Naive thymus-derived CD4-positive, alpha-beta T cell (primary cell): ENCODE measurements around the gene EYS. TPM values are rescaled to one million over a fixed set of nuclear protein-coding genes. Genes with fewer than 3 reads are reported as not detected.
"Not testable (repeated sequence)": the region's sequence is repeated elsewhere in the genome, so short reads cannot be mapped to it uniquely, and the experiment has no call there.

Source experiments
- ATAC-seq: fragments of 150-1000 bp; cut with Tn5 transposase; 2 replicates; pipeline ENCODE4 v1.10.0; 2021; ENCODE audit warnings: mild to moderate bottlenecking, moderate library complexity
- CTCF ChIA-PET: fragments of 350-600 bp; sonication (Branson Sonifier 250); formaldehyde crosslinking; loops from one replicate; lab custom pipeline; 2021; ENCODE audit warnings: antibody characterized with exemption; lab: Charles Lee
- POLR2A ChIA-PET: fragments of 350-600 bp; sonication (Branson Sonifier 250); formaldehyde crosslinking; loops from one replicate; lab custom pipeline; 2021; ENCODE audit warnings: antibody characterized with exemption, inconsistent platforms; lab: Charles Lee
- DNase-seq, 9 donors: peaks; one replicate each; pipeline versions ENCODE4 v3.0.0 to v3.0.0-alpha.2; 2020 to 2022; ENCODE audit warnings: mixed read lengths in 1 of 9
- H3K27ac ChIP-seq: one replicate; pipeline ENCODE4 v1.7.0; 2013; ENCODE audit warnings: mild to moderate bottlenecking, low read depth, low read length, moderate library complexity
- H3K27me3 ChIP-seq, 2 donors: one replicate each; pipeline ENCODE4 v1.7.0; 2013; ENCODE audit warnings: low read length in 2 of 2, mild to moderate bottlenecking in 2 of 2, moderate library complexity in 2 of 2; ENCODE audit not compliant: control insufficient read depth in 2 of 2, insufficient read depth in 2 of 2
- H3K36me3 ChIP-seq, 3 experiments: 1 replicate in 2 of 3; 2 replicates in 1 of 3; pipeline ENCODE4 v1.7.0; 2013; ENCODE audit warnings: low read length in 3 of 3, mild to moderate bottlenecking in 3 of 3, moderate library complexity in 1 of 3; ENCODE audit not compliant: insufficient read depth in 3 of 3, control insufficient read depth in 2 of 3
- H3K4me1 ChIP-seq, 2 donors: one replicate each; pipeline ENCODE4 v1.7.0; 2013; ENCODE audit warnings: low read length in 2 of 2, mild to moderate bottlenecking in 2 of 2, moderate library complexity in 1 of 2; ENCODE audit not compliant: control insufficient read depth in 2 of 2, insufficient read depth in 2 of 2
- H3K4me3 ChIP-seq: 2 replicates; pipeline ENCODE4 v1.7.0; 2013; ENCODE audit warnings: mild to moderate bottlenecking, low read length
- H3K9me3 ChIP-seq, 3 experiments: 1 replicate in 2 of 3; 2 replicates in 1 of 3; pipeline ENCODE4 v1.7.0; 2013; ENCODE audit warnings: low read length in 3 of 3; ENCODE audit not compliant: control insufficient read depth in 2 of 3
- H3K27ac Mint-ChIP-seq, 9 donors: one replicate each; pipeline ENCODE4 v1.8.0; 2020 to 2022; ENCODE audit warnings: mixed read lengths in 9 of 9, mild to moderate bottlenecking in 8 of 9, moderate library complexity in 5 of 9, inconsistent platforms in 2 of 9
- H3K27me3 Mint-ChIP-seq, 5 donors: one replicate each; pipeline ENCODE4 v1.8.0; 2021 to 2022; ENCODE audit warnings: mixed read lengths in 5 of 5, mild to moderate bottlenecking in 1 of 5
- H3K36me3 Mint-ChIP-seq, 5 donors: one replicate each; pipeline ENCODE4 v1.8.0; 2020 to 2022; ENCODE audit warnings: mixed read lengths in 5 of 5, mild to moderate bottlenecking in 3 of 5, inconsistent platforms in 1 of 5
- H3K4me1 Mint-ChIP-seq, 7 donors: one replicate each; pipeline ENCODE4 v1.8.0; 2020 to 2022; ENCODE audit warnings: mixed read lengths in 7 of 7, mild to moderate bottlenecking in 3 of 7, inconsistent platforms in 1 of 7
- H3K4me3 Mint-ChIP-seq, 10 donors: one replicate each; pipeline ENCODE4 v1.8.0; 2020 to 2022; ENCODE audit warnings: mild to moderate bottlenecking in 10 of 10, mixed read lengths in 10 of 10, moderate library complexity in 6 of 10, inconsistent platforms in 2 of 10
- H3K9me3 Mint-ChIP-seq, 11 donors: one replicate each; pipeline ENCODE4 v1.8.0; 2020 to 2022; ENCODE audit warnings: mixed read lengths in 11 of 11, mild to moderate bottlenecking in 4 of 11, inconsistent platforms in 1 of 11, moderate library complexity in 1 of 11
- intact Hi-C, 2 donors: fragments of 100-400 bp; cut with micrococcal nuclease; formaldehyde crosslinking; loops; one replicate each; pipeline ENCODE4 v1.15.1; 2023
- polyA plus RNA-seq, 2 donors: library from polyadenylated mRNA; unstranded; fragments of 300-500 nt; fragmentation: Illumina TruSeq; gene quantifications; one replicate each; pipeline ENCODE4 v1.2.3, GENCODE V29; 2021
- total RNA-seq, 6 experiments: library from RNA in 5 of 6; stranded (reverse) in 5 of 6; gene quantifications; 1 replicate in 5 of 6; 2 replicates in 1 of 6; pipeline ENCODE4 v1.2.3 and lab custom pipeline; 2021 to 2026

Gene EYS
- total and polyA plus RNA-seq, 7 experiments from 2014 or later = 0.07 to 0.21 (median 0.13) TPM; not detected in 4

GRCh38 chr6:63975699-63976098 is 1731.3 kb downstream of the EYS start:
- no peaks in the 10 kb centered on the region for H3K27me3 ChIP-seq

GRCh38 chr6:63968650-63969049 is 1738.4 kb downstream of the EYS start:
- H3K27ac Mint-ChIP-seq = no peak overlapping the region

More at GRCh38 chr6:63975699-63976098, 1731.3 kb downstream of the EYS start:
- POLR2A ChIA-PET = no interaction called here
- no peaks in the 10 kb centered on the region for H3K4me1 Mint-ChIP-seq
- H3K36me3 ChIP-seq = peaks cover 0 to 3% (median 0%) of the 10 kb centered on the region in 3 experiments
- H3K36me3 Mint-ChIP-seq = no peaks in the 10 kb centered on the region
- H3K4me1 ChIP-seq = no peaks in the 10 kb centered on the region
- H3K4me3 ChIP-seq = no peak overlapping the region
- no peak overlapping the region for H3K27ac ChIP-seq
- no peak overlapping the region for H3K27ac Mint-ChIP-seq
- CTCF ChIA-PET = no interaction called here
- intact Hi-C loops = no loop called here
- no peaks in the 10 kb centered on the region for H3K9me3 ChIP-seq
- DNase-seq (no peak), ATAC-seq (no peak)
- H3K4me3 Mint-ChIP-seq = no peak overlapping the region
- H3K9me3 Mint-ChIP-seq = peaks cover 0 to 5% (median 0%) of the 10 kb centered on the region in 11 donors
- H3K27me3 Mint-ChIP-seq = no peaks in the 10 kb centered on the region

GRCh38 chr6:63964366-63964765 is 1742.7 kb downstream of the EYS start:
- Mint-ChIP-seq H3K27me3 (no peaks in the 10 kb centered on the region), H3K9me3 (peaks cover 0 to 4% (median 0%) of the 10 kb centered on the region in 11 donors), H3K27ac (no peak overlapping the region), H3K4me1 (no peaks in the 10 kb centered on the region), H3K4me3 (no peak overlapping the region), H3K36me3 (no peaks in the 10 kb centered on the region)
- H3K4me1 ChIP-seq = no peaks in the 10 kb centered on the region
- ChIA-PET CTCF (no interaction called here), POLR2A (no interaction called here)
- H3K27ac ChIP-seq = no peak overlapping the region
- ATAC-seq = no peak
- no peak for DNase-seq
- intact Hi-C loops = no loop called here
- no peaks in the 10 kb centered on the region for H3K36me3 ChIP-seq
- no peaks in the 10 kb centered on the region for H3K27me3 ChIP-seq
- no peak overlapping the region for H3K4me3 ChIP-seq
- no peaks in the 10 kb centered on the region for H3K9me3 ChIP-seq

More at GRCh38 chr6:63968650-63969049, 1738.4 kb downstream of the EYS start:
- ATAC-seq (no peak), DNase-seq (no peak)
- Histone ChIP-seq H3K9me3 (no peaks in the 10 kb centered on the region), H3K4me3 (no peak overlapping the region), H3K4me1 (no peaks in the 10 kb centered on the region), H3K27ac (no peak overlapping the region), H3K27me3 (no peaks in the 10 kb centered on the region), H3K36me3 (no peaks in the 10 kb centered on the region)
- H3K4me3 Mint-ChIP-seq = no peak overlapping the region
- no peaks in the 10 kb centered on the region for H3K27me3 Mint-ChIP-seq
- no peaks in the 10 kb centered on the region for H3K4me1 Mint-ChIP-seq
- ChIA-PET CTCF (no interaction called here), POLR2A (no interaction called here)
- intact Hi-C loops = no loop called here
- H3K36me3 Mint-ChIP-seq = no peaks in the 10 kb centered on the region
- H3K9me3 Mint-ChIP-seq = peaks cover 0 to 5% (median 0%) of the 10 kb centered on the region in 11 donors

GRCh38 chr6:63963769-63964315 is 1743.2 kb downstream of the EYS start:
- no peak overlapping the region for H3K4me3 ChIP-seq
- ChIA-PET POLR2A (no interaction called here), CTCF (no interaction called here)
- no peak overlapping the region for H3K27ac ChIP-seq
- H3K36me3 ChIP-seq = no peaks in the 10 kb centered on the region
- Mint-ChIP-seq H3K4me1 (no peaks in the 10 kb centered on the region), H3K4me3 (no peak overlapping the region), H3K9me3 (peaks cover 0 to 4% (median 0%) of the 10 kb centered on the region in 11 donors), H3K36me3 (no peaks in the 10 kb centered on the region), H3K27me3 (no peaks in the 10 kb centered on the region), H3K27ac (no peak overlapping the region)
- no peak for DNase-seq
- no peaks in the 10 kb centered on the region for H3K4me1 ChIP-seq
- intact Hi-C loops = no loop called here
- ATAC-seq = no peak
- H3K27me3 ChIP-seq = no peaks in the 10 kb centered on the region
- H3K9me3 ChIP-seq = no peaks in the 10 kb centered on the region

GRCh38 chr6:63953336-63954021 is 1753.5 kb downstream of the EYS start:
- H3K27ac Mint-ChIP-seq, H3K27me3 ChIP-seq, DNase-seq, H3K36me3 Mint-ChIP-seq, H3K4me1 Mint-ChIP-seq, CTCF ChIA-PET, H3K36me3 ChIP-seq, ATAC-seq, H3K9me3 ChIP-seq, intact Hi-C loops, H3K4me3 ChIP-seq, H3K4me3 Mint-ChIP-seq, H3K27me3 Mint-ChIP-seq, H3K27ac ChIP-seq, POLR2A ChIA-PET, H3K9me3 Mint-ChIP-seq, H3K4me1 ChIP-seq: not testable (repeated sequence)

- POLR2A ChIA-PET = no interaction called here
- no peaks in the 10 kb centered on the region for H3K36me3 ChIP-seq
- DNase-seq (no peak), ATAC-seq (no peak)
- no peaks in the 10 kb centered on the region for H3K27me3 ChIP-seq
- no peaks in the 10 kb centered on the region for H3K4me1 ChIP-seq
- no peaks in the 10 kb centered on the region for H3K9me3 ChIP-seq
- peaks cover 0 to 4% (median 0%) of the 10 kb centered on the region in 11 donors for H3K9me3 Mint-ChIP-seq
- H3K4me1 Mint-ChIP-seq = no peaks in the 10 kb centered on the region
- H3K27ac ChIP-seq = no peak overlapping the region
- H3K4me3 ChIP-seq = no peak overlapping the region
- H3K27ac Mint-ChIP-seq = no peak overlapping the region
- H3K27me3 Mint-ChIP-seq = peaks cover 0 to 4% (median 0%) of the 10 kb centered on the region in 5 donors
- H3K4me3 Mint-ChIP-seq = no peak overlapping the region
- intact Hi-C loops = no loop called here
- no peaks in the 10 kb centered on the region for H3K36me3 Mint-ChIP-seq
- CTCF ChIA-PET = no interaction called here
Measured at GRCh38 chr6:63947792-63948529, 1759.1 kb downstream of the EYS start.
